ENCODE measurements around the gene CTTNBP2.

CTTNBP2 gene

GRCh38 chr7:117882594-117882993, 9.4 kb upstream of the CTTNBP2 start:
- Mint-ChIP-seq H3K9me3 (no peaks in the 10 kb centered on the region), H3K36me3 (ENCODE audit: low read depth) (no peaks in the 10 kb centered on the region), H3K27ac (no peak overlapping the region), H3K4me1 (ENCODE audit: low read depth) (peaks cover 6% of the 10 kb centered on the region), H3K4me3 (no peak overlapping the region), H3K27me3 (peaks cover 16% of the 10 kb centered on the region)
- intact Hi-C loops (cut with micrococcal nuclease) = no loop called here

GRCh38 chr7:117876761-117877160, 3.5 kb upstream of the CTTNBP2 start:
- no peak overlapping the region for H3K4me3 Mint-ChIP-seq
- H3K36me3 Mint-ChIP-seq (ENCODE audit: low read depth) = peaks cover 20% of the 10 kb centered on the region
- peaks cover 39% of the 10 kb centered on the region for H3K27me3 Mint-ChIP-seq
- intact Hi-C loops (cut with micrococcal nuclease) = no loop called here
- H3K27ac Mint-ChIP-seq = no peak overlapping the region
- H3K9me3 Mint-ChIP-seq = no peaks in the 10 kb centered on the region
- H3K4me1 Mint-ChIP-seq (ENCODE audit: low read depth) = peaks cover 25% of the 10 kb centered on the region

GRCh38 chr7:117875566-117875965, 2.3 kb upstream of the CTTNBP2 start:
- Mint-ChIP-seq H3K27ac (no peak overlapping the region), H3K27me3 (peaks cover 49% of the 10 kb centered on the region), H3K4me1 (ENCODE audit: low read depth) (peaks cover 32% of the 10 kb centered on the region), H3K36me3 (ENCODE audit: low read depth) (peaks cover 27% of the 10 kb centered on the region), H3K4me3 (peak overlapping the region; percentile 6), H3K9me3 (no peaks in the 10 kb centered on the region)
- intact Hi-C loops (cut with micrococcal nuclease) = no loop called here

- intact Hi-C loops (cut with micrococcal nuclease) = loop anchor here (5.0 kb wide), 5 partner anchors 37 to 308 kb away; partner anchors contain the start of gene LSM8
- Mint-ChIP-seq H3K4me1 (ENCODE audit: low read depth) (peaks cover 36% of the 10 kb centered on the region), H3K4me3 (peak overlapping the region; percentile 83), H3K9me3 (no peaks in the 10 kb centered on the region), H3K27ac (peak overlapping the region; percentile 77), H3K27me3 (peaks cover 58% of the 10 kb centered on the region), H3K36me3 (ENCODE audit: low read depth) (peaks cover 39% of the 10 kb centered on the region)
Observed at GRCh38 chr7:117874191-117874700, 1.0 kb upstream of the CTTNBP2 start.

- H3K4me3 Mint-ChIP-seq = peak overlapping the region; percentile 83
- intact Hi-C loops (cut with micrococcal nuclease) = loop anchor here (5.0 kb wide), 5 partner anchors 35 to 310 kb away; partner anchors contain the start of gene LSM8
- no peaks in the 10 kb centered on the region for H3K9me3 Mint-ChIP-seq
- H3K27ac Mint-ChIP-seq = peak overlapping the region; percentile 77
- H3K27me3 Mint-ChIP-seq = peaks cover 62% of the 10 kb centered on the region
- peaks cover 48% of the 10 kb centered on the region for H3K4me1 Mint-ChIP-seq (ENCODE audit: low read depth)
- peaks cover 47% of the 10 kb centered on the region for H3K36me3 Mint-ChIP-seq (ENCODE audit: low read depth)
Observed at GRCh38 chr7:117872561-117873309, 506 bp downstream of the CTTNBP2 start.

GRCh38 chr7:117871778-117872538, 1.3 kb downstream of the CTTNBP2 start:
- Mint-ChIP-seq H3K4me3 (peak overlapping the region; percentile 83), H3K27ac (peak overlapping the region; percentile 77), H3K9me3 (no peaks in the 10 kb centered on the region), H3K36me3 (ENCODE audit: low read depth) (peaks cover 52% of the 10 kb centered on the region), H3K27me3 (peaks cover 65% of the 10 kb centered on the region), H3K4me1 (ENCODE audit: low read depth) (peaks cover 56% of the 10 kb centered on the region)
- intact Hi-C loops (cut with micrococcal nuclease) = loop anchor here (5.0 kb wide), 5 partner anchors 35 to 310 kb away; partner anchors contain the start of gene LSM8

GRCh38 chr7:117871401-117871777, 1.9 kb downstream of the CTTNBP2 start:
- Mint-ChIP-seq H3K4me1 (ENCODE audit: low read depth) (peaks cover 61% of the 10 kb centered on the region), H3K27ac (peak overlapping the region; percentile 77), H3K36me3 (ENCODE audit: low read depth) (peaks cover 57% of the 10 kb centered on the region), H3K27me3 (peaks cover 67% of the 10 kb centered on the region), H3K4me3 (peak overlapping the region; percentile 83), H3K9me3 (no peaks in the 10 kb centered on the region)
- intact Hi-C loops (cut with micrococcal nuclease) = loop anchor here (5.0 kb wide), 5 partner anchors 34 to 311 kb away; partner anchors contain the start of gene LSM8

GRCh38 chr7:117870448-117871130, 2.7 kb downstream of the CTTNBP2 start:
- Mint-ChIP-seq H3K4me3 (peak overlapping the region; percentile 83), H3K27me3 (peaks cover 65% of the 10 kb centered on the region), H3K9me3 (no peaks in the 10 kb centered on the region), H3K4me1 (ENCODE audit: low read depth) (peaks cover 64% of the 10 kb centered on the region), H3K36me3 (ENCODE audit: low read depth) (peaks cover 63% of the 10 kb centered on the region), H3K27ac (no peak overlapping the region)
- intact Hi-C loops (cut with micrococcal nuclease) = loop anchor here (5.0 kb wide), 5 partner anchors 33 to 312 kb away; partner anchors contain the start of gene LSM8

- H3K27ac Mint-ChIP-seq = no peak overlapping the region
- intact Hi-C loops (cut with micrococcal nuclease) = no loop called here
- H3K27me3 Mint-ChIP-seq = peaks cover 62% of the 10 kb centered on the region
Observed at GRCh38 chr7:117869374-117869773, 3.9 kb downstream of the CTTNBP2 start.

GRCh38 chr7:117863618-117864017, 9.6 kb downstream of the CTTNBP2 start:
- intact Hi-C loops (cut with micrococcal nuclease) = no loop called here

More at GRCh38 chr7:117869374-117869773, 3.9 kb downstream of the CTTNBP2 start:
- H3K4me1 Mint-ChIP-seq (ENCODE audit: low read depth) = peaks cover 60% of the 10 kb centered on the region
- peaks cover 60% of the 10 kb centered on the region for H3K36me3 Mint-ChIP-seq (ENCODE audit: low read depth)
- no peaks in the 10 kb centered on the region for H3K9me3 Mint-ChIP-seq
- no peak overlapping the region for H3K4me3 Mint-ChIP-seq

GRCh38 chr7:117862378-117862777, 10.9 kb downstream of the CTTNBP2 start:
- H3K27me3 Mint-ChIP-seq = peaks cover 16% of the 10 kb centered on the region
- H3K9me3 Mint-ChIP-seq = no peaks in the 10 kb centered on the region
- intact Hi-C loops (cut with micrococcal nuclease) = no loop called here
- no peak overlapping the region for H3K4me3 Mint-ChIP-seq
- H3K27ac Mint-ChIP-seq = no peak overlapping the region
- peaks cover 23% of the 10 kb centered on the region for H3K4me1 Mint-ChIP-seq (ENCODE audit: low read depth)
- peaks cover 75% of the 10 kb centered on the region for H3K36me3 Mint-ChIP-seq (ENCODE audit: low read depth)

More at GRCh38 chr7:117863618-117864017, 9.6 kb downstream of the CTTNBP2 start:
- Mint-ChIP-seq H3K4me1 (ENCODE audit: low read depth) (peaks cover 32% of the 10 kb centered on the region), H3K4me3 (no peak overlapping the region), H3K27ac (no peak overlapping the region), H3K36me3 (ENCODE audit: low read depth) (peaks cover 67% of the 10 kb centered on the region), H3K27me3 (peaks cover 21% of the 10 kb centered on the region), H3K9me3 (no peaks in the 10 kb centered on the region)

GRCh38 chr7:117859246-117859812, 13.9 kb downstream of the CTTNBP2 start:
- intact Hi-C loops (cut with micrococcal nuclease) = no loop called here
- no peak overlapping the region for H3K27ac Mint-ChIP-seq

GRCh38 chr7:117858712-117859111, 14.5 kb downstream of the CTTNBP2 start:
- H3K36me3 Mint-ChIP-seq (ENCODE audit: low read depth) = peaks cover 79% of the 10 kb centered on the region
- H3K4me3 Mint-ChIP-seq = no peak overlapping the region
- intact Hi-C loops (cut with micrococcal nuclease) = no loop called here
- H3K27me3 Mint-ChIP-seq = peaks cover 6% of the 10 kb centered on the region
- no peak overlapping the region for H3K27ac Mint-ChIP-seq
- no peaks in the 10 kb centered on the region for H3K9me3 Mint-ChIP-seq
- H3K4me1 Mint-ChIP-seq (ENCODE audit: low read depth) = peaks cover 10% of the 10 kb centered on the region

More at GRCh38 chr7:117859246-117859812, 13.9 kb downstream of the CTTNBP2 start:
- Mint-ChIP-seq H3K9me3 (no peaks in the 10 kb centered on the region), H3K27me3 (peaks cover 6% of the 10 kb centered on the region), H3K4me1 (ENCODE audit: low read depth) (peaks cover 10% of the 10 kb centered on the region), H3K36me3 (ENCODE audit: low read depth) (peaks cover 79% of the 10 kb centered on the region), H3K4me3 (no peak overlapping the region)
